ENCODE measurements around the gene CIRBP.

The CIRBP gene

DNA sequence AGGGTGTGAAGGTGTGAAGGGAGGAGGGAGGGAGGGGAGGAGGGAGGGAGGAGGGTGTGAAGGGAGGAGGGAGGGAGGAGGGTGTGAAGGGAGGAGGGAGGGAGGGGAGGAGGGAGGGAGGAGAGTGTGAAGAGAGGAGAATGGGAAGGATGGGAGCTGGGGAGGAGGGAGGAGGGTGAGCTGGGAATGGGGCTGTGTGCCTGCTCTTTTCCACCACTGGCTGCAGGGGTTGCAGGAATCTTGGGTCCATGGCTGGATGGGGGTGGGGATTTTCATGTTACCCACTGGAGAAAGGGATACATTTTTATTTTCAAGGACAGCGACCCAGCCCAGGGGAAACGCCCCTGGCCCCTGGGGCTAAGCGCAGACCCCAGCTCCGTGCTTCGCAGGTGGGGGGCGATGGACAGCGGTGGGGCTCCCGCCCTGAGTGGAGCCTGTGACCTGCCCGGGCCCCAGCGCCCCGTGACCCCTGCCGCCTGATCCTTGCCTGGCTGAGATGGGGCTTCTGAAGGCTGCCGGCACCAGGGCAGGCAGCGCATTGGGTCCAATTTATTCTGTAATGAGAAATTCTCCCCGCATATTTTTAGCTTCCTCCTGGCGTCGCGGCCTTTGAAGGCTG lies 13.6 kb downstream of the CIRBP start:
- no peak for DNase-seq

DNA sequence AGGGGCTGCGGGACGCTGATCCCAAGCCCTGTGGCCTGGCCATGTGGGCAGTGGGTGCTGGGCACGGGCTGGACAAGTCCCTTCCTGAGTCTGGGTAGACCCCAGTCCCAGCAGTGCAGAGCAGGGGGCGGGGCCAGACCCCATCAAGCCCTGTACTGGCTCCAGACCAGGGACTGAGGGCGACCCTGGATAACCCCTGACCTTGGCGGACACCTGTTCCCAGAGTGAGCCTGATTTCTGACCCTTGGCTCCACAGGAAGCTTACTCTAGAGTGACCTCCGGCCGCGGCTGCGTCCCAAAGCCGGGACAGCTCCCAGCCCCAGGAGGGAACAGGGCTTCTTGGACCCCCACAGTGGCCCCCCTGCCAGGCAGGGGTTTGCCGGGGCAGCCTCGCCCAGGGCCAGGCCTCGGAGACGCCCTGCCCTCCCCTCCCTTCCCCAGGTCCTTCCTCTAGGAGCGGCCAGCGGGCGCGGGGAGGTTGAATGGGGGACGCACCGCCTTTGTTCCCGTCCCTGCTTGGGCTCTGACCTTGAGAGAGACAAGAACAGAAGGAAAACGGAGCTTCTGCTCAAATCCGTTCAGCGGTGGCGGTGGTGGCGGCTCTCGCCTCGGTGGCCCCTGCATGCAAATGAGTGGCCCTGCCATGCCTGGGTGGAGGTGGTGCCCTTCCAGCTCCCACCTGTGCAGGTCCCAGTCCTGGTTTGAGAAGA lies 14.2 kb downstream of the CIRBP start:
- DNase-seq: no peak

DNA sequence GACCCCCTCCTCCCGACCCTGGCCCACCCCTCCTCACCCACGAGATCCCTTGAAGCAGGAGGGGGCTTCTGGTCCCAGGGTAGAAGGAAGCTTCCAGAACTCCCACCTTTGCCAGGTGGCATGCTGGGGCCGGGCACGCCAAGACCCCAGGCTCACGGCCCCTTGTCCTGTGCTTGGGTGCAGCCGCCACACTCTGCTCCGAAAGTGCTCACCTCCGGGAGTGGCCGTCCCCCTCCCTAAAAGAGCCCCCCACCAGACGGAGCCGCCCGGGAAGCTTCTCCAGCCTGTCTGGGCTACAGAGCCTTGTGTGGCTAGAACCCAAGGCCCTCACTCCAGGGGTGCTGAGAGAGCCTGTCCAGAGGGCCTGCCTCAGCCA lies 14.8 kb downstream of the CIRBP start:
- DNase-seq: no peak

DNA sequence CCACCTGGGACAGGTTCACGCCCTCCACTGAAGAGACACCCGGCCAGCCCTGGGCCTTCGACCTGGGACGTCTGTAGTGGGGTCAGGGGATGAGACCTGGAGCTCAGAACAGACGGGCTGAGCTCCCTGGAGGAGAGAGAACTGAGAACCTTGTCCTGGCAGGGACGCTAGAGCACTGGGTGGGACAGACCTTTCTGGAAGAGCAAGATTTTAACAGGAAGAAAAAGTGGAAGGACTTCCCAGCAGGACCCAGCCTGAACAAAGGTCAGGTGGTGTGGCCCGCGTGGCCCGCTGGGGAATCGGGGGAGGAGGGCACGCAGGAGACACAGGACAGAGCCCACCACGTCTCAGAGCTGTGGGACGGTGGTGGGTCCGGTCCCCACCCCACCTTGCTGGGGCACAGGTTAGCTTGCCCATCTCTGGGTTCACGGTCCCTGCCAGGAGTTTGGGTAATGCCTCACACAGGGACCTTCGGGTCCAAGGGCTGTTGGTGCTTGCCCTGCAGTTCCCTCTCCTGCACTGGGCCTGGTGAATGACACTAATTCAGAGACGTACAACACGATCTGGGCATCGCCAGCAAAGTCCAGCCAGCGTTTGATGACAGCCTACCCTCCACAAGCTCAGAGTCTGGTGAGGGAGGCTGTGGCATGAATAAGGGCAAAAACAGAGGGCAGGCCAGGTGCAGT lies 15.3 kb downstream of the CIRBP start:
- DNase-seq: no peak

DNA sequence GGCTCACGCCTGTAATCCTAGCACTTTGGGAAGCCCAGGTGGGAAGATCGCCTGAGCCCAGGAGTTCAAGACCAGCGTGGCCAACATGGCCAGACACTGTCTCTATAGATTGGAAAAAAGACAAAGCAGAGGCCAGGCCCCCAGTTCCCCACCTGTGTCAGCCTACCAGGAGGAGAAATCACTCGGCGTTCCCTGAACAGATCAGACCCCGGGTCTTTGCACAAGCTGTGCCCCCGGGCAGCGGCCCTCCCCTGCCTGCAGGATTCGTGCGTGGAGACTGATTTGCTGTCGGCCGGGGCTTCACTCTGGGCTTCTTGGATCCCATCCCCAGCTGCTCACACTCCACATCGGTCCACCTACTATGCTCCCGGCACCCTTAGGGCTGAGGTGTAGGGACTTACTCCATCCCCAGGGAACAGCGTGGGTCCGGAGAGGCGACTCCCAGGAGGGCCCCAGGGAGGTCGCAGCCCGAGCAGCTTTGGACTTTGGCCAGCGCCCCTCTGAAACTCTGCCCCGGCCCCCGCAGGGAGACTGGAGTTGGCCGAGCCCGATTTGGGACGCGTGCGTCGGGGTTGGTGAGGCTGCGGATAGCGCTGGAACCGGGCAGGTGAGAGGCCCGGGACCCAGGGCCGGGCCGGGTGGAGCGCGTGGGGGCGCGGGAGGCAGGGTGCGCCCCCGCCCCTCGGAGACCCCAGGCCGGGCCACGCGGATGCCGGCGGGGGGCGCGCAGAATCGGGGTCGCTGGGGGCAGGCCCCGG lies 16.0 kb downstream of the CIRBP start:
- DNase-seq: no peak

DNA sequence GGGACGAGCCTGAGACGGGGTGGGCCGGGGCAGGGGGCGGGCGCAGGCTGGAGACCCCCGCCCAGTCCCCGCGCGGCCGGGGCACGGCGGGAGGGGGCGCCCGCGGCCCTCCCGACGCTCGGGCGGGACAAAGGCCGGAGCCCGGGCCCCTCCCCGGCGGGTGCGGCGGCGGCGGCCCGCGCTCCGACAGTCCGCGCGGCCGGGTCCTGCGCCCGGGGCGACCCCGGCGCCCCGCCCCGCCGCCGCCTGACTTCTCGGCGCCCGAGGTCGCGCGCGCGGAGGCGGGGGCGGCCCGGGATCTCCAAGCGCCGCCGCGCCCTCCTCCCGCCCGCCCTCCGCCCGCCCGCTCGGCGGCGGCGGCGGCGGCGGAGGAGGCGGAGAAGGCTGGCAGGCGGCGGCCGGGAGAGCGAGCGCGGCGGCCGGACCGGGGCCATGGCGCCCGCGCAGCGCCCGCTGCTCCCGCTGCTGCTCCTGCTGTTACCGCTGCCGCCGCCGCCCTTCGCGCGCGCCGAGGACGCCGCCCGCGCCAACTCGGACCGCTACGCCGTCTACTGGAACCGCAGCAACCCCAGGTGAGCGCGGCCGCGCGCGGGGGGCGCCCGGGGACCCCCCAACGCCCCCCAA lies 16.7 kb downstream of the CIRBP start, which contains the start of gene EFNA2:
TSS of gene EFNA2 (plus strand) at position 137 of the 624 bp plus-strand sequence. CDS start at position 433, 296 bp downstream.
- DNase-seq: no peak

DNA sequence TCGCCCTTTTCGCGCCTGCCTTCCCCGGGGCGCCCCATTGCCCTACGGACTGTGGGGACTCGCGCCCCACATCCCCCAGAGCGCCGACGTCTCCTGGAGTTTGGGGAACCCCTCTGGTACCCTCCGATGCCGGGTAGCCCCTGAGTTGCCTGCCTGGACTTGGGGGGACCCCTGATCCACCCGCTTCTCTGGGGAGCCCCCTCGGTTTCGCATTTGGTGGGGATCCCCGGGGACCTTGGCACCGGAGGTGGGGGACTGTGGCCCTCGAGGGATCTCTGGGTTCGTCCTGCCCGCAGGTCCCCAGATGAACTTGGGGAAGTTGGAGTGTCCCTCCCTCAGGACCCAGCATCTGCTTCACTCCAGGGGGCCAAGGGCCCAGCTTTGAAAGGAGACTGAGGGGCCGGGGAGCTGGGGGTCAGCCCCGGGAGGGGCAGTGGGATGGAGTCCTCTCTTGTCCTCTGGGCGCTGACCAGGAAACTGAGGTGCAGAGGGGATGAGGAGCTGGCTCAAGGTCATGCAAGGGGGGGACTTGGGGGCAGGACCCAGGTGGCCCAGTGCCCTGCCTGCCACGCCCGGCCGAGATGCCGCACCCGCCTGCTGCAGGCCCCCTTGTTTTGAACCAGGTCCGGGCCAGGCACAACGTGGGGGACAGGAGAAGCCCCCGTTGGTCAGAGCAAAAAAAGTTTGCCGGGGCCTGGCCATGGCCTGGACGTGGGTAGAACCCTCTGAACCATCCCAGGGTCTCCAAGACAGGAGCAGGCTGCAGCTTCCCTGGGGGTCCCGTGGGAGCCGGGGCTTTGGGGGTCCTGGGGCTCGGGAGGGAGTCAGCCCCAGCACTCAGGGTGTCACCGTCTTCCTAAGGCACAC lies 17.6 kb downstream of the CIRBP start:
- no peak for DNase-seq

DNA sequence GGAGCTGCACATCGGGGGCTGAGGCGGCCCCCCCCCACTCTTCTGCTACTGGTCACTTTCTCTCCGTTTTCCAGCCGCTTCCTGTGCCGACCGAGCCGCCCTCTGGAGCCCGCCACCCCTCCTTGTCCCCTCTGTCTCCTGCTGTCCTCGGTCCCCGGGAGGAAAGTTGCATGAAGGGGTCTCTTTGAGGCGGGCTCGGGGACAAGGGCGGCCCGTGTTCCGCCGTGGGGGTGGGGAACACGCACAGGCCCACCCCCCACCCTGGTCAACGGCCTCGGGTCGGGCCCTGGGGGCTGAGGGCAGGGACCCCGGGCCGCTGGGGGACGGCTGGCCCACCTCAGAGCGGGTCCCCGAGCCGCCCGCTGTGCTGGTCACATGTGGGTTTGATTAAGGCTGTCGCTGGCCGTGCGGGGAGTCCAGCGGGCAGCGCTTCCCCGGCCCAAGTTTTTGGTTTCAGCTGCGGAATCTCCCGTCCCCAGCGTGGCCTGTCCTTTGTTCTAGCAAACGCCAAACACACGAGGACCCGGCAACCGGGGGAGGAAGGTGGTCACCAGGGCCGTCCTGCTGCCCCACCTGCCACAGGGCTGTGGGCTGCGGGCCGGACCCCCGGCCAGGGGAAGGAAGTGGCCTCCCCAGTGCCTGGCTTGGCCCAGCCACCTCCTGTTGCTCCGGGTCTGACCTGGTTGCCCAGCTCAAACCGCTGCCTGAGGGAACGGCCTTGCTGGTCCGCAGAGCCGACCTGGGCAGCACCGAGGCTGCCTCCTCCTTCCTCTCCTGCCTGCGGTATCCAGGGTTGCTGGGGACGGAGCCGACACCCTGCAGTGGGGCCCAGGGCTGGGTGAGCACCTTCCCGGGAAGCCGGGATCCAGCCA lies 18.5 kb downstream of the CIRBP start:
- no peak for DNase-seq

DNA sequence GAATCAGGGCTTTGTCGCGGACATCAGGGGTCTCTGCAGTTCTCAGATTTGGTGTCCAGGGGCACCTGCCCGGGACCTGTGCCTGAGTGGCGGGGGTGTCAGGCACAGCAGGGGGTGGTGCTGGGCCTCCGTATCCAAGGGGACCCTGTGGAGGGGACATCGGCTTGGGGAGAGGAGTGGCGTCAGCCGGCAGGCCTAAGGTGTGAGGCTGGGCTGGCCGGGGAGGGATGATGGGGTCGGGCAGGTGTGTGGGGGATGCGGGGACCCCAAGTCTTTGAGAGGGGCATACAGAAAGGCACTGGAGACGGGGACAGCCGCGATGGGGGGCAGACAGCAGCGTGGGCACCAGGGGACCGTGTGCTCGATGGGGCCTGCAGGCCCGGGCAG lies 19.1 kb downstream of the CIRBP start:
- no peak for DNase-seq

DNA sequence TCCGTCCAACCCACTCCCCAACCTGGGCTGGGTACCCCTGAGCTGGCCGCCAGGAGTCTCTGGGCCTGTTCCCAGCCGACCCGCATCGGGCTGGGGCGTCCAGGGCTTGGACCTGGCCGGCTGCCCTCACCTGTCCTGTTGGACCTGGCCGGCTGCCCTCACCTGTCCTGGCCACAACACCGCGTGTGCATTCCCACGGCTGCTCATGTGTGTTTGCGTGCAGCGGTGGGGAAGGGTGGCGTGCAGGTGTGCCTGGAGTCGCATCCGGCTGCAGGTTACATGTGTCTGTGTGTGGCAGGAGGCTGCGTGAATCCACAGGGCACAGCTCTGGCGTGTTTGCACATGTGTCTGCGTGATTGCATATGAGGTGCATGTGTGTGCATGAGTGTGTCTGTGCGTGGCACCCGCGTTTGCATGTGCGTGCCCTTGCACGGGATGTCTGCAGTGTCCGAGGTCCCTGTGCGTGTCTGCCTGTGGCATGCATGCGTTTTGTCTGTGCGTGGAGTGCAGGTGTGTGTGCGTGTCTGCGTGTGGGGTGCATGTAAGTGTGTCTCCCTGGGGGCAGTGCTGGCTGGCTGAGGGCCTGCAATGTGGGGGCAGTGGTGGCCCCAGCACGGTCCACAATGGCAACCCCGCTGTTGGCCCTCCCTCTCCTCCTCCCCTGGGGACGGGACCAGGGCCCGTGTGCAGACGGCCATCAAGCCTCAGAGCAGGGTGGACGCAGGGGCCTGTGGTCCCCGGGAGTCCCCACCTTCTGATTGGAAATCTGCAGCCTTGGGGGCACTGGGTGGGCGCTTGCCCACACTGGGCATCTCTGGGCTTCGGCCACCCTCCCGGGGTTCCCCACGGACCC lies 19.9 kb downstream of the CIRBP start:
- DNase-seq: no peak

DNA sequence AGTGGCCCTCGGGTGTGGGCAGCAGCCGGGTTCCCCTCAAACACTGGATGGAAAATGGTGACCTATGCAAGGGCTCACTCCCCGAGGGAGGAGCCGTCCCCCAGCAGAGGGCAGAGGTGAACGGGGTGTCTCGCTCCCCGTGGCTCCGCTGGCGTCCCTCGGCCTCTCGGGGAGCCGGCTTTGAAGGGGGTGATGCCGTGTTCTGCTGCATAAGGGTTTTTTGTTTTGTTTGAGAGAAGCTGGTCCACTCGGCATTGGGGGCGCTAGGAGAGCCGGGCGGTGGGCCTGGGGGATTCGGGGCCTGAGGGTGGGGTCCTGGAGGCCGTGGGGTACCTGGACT lies 20.5 kb downstream of the CIRBP start:
- no peak for DNase-seq

DNA sequence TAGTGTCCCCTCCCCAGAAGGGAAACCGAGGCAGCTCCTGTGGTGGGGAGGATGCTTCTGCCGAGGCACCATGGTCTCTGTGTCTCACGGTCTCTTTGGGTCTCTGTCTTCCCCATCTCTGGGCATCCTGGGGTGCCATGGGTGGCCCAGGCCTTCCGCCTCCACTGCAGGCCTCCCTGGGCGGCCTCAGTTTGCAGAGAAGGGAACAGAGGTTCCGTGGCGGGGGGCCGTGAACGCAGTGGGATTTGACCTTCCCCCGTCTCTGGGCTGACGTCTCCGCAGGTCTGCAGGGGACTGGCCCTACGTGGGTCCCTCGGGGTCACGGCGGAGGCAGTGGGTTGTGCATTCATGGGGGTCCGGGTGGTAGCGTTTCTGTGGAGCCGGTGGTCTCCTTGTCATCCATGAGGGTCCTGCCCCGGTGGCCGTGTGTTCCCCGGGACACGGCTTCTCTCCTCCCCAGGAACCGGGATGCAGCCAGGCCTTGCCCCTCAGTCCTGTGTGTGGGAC lies 21.1 kb downstream of the CIRBP start:
- DNase-seq: no peak

DNA sequence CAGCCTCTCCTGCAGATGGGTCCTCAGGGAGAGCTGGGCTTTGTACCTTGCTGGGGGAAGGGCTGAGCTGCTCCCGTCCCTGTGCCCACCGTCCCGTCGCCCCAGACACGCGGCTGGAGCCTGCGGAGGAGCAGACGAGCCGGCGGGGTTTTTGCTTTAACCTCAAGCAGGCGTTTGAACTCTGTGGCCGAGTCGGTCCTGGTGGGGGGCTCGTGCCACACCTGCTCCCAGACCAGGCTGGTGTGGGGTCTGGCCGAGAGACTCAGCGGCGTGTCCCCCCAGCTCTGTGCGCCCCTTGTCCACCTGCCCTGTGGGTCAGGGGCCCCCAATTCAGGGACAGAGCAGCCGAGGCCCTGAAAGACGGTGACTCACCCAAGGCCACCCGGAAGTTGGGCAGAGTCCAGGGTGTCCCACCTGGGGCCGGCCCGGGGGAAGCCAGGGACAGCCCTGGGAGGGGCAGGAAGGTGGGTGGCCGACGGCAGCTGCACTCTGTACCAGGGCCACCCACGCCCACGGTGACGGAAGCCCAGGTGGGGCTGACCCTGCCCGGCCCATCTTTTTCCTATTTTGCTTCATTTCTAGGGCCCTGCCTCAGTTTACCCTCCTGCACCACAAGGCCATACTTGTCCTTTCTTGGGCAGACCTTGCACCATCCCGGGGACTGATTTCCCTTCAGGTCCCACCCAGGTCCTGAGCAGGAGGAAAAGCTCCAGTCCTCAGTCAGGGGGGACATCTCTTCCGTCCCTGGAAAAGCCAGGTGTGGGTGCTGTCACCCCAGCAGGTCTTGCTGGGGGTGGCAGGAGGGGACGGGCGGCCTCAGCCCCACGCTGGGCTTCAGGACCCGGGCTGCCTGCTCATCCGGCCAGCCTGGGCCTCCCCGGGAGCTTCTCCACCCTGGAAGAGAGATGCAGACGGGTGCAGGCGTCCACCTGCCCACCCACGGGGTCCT lies 21.8 kb downstream of the CIRBP start:
- no peak for DNase-seq

DNA sequence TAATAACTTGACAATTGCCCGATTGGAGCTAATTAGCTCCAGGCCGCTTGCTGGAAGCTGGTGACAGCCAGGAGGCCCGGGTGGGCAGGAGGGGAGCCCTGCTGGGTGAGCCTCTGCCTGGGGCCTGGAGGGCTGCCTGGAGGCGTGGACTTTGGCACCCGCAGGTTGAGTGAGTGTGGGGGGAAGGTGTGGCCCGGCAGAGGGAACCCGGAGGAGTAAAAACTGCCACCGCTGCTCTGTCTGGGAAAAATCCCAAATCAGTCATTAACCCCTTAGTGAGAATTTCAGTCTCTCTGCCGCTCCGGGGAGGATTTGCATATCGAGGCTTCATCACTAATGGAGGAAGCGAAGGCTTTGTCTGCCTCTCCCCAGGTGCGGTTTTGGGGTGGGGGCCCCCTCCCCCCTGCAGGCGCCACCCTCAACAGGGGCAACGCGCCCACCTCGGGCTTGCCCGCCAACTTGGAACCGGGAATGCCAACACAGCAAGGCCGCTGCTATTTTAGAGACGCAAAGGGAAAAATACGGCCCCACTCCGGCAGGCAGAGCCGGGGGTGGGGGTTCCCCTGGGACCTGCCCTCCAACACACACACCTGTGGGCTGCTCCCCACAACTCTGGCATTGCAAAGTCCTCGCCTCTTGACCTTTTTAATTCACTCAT lies 22.8 kb downstream of the CIRBP start:
- no peak for DNase-seq

DNA sequence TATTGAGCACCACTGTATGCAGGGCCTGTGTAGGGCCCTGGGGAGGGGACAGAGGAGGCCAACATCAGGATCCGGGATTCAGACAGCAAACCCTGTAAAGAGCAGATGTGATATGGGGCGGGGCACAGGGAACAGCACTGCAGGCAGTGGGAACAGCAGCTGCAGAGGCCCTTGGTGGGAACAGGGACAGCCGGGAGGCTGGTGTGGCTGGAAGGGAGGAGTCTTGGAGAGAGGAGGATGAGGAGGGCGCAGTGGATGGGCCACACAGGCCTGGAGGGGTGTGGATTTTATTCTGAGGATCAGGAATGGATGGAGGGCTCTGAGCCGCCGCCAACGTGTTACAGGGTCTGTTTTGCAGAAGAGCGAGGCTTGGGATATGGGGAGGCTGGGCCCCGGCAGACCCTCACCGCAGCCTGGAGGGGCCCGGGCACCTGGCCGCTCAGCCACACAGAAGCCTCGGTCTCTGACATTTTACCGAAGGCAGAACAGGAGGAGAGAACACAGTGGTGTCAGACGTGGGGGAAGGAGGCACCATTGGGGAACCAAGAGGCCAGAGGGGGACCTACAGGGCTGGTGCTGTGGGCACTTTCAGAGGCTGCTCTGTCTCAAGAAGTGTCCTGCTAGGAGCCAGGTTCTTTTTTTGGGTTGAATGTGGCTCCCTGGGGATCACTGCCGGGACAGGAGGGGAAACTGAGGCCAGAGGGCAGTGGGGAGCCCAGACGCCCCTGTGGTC lies 23.5 kb downstream of the CIRBP start:
- no peak for DNase-seq

DNA sequence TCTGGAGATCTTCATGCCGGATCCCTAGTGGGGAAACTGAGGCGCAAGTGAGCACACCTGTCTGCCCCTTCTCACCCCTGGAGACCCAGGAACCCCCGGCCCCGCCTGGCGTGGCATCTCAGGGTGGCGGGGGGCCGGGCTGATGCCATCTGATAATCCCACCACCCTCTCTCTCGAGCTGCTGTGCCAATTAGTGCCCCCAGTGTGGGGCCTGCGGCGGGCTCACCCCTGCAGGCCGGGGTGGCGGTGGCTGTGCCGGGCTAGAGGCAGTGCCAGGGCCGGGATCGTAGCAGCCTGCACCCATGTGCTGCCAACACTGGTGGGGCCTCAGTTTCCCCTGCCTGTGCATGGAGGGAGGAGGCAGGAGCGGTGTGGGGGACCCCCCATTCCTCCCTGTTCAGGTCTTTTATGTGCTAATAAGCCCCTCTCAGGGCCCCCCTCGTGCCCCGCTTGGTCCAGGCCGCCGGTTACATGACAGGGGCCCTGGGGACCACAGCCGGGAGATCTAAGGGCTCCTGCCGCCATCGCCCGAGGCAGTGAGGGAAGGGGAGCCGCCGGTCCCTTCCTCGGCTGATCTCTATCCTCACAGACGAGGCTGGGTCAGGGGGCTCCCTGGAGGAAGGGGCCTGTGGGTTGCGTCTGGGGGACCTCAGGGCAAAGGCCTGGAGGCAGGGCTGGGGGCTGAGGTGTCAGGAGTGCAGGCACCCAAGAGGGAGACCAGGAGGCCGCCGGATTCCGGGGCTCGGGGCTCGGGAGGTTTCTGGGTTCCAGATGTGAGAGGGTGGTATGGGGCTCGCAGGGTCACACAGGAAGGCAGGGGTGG lies 24.9 kb downstream of the CIRBP start:
- no peak for DNase-seq

DNA sequence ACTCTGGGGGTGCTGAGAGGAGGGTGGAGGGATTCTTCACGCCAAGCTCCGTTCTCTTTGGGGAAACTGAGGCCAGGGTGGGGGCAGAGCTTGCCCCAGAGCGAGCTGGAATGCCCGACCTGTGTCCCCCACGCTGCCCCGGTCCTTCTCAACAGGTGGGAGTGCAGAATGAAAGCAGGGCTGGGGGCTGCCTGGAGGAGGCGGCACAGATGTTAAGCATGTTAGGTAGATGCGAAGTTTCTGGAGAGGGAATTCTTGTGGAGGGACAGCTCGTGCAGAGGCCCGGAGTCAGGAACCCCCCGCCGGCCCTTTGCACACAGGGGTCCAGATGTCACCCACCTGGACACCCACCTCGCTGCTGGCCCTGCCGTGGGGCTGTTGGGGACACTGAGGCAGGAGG lies 25.6 kb downstream of the CIRBP start:
- DNase-seq: no peak

Measured in NCI-H2081 treated with DMSO at 0.1 percent for 48 hours (cell line).